Measurements from ENCODE around the gene MYCBP2.
"Not testable (repeated sequence)": the region's sequence is repeated elsewhere in the genome, so short reads cannot be mapped to it uniquely, and the experiment has no call there.

MYCBP2 gene

DNA sequence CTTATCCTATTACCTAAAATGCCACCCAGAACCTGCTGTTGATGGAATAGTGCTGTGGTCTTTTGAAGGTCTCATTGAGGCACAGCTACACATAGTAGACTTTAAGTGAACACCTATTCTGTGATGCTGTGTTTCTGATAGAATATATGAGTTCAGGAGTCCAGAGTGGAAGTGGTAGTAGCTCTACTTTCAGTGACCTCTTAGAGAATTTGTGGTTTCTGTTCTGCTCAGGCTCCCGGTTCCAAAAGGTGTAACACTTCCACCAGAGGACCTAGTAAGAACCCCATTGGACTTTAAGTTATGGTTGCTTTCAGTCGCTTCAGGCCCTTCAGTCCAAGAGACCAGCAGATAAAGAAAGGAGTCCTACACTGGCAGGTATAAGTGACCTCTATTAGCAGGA, 11.4 kb upstream of the MYCBP2 start:
- DNase-seq, result no peak

DNA sequence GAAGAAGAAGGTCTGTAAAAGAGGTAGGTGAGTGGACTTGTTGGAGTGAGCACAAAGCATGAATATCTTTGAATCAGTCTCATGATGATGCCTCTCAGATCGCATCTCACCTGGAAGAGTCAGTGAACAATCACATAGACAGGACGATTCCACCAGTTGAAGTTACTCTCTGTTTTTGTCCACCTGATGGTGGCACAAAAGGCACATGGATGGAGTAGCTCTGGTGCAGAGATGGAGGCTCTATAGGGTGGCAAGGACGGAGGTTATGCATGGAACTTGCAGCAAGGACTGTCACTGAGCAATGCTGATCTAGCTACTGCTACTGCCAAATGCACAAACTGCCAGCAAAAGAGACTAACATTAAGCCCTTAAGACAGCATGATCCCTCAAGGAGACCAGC, 10.3 kb upstream of the MYCBP2 start:
- no peak for DNase-seq

- no peak for DNase-seq
Measured at GRCh38 chr13:77335543-77335942, 8.6 kb upstream of the MYCBP2 start.

GRCh38 chr13:77333594-77333993, 6.7 kb upstream of the MYCBP2 start:
- DNase-seq, result no peak

- DNase-seq, result no peak
Measured at GRCh38 chr13:77331421-77331820, 4.5 kb upstream of the MYCBP2 start.

DNA sequence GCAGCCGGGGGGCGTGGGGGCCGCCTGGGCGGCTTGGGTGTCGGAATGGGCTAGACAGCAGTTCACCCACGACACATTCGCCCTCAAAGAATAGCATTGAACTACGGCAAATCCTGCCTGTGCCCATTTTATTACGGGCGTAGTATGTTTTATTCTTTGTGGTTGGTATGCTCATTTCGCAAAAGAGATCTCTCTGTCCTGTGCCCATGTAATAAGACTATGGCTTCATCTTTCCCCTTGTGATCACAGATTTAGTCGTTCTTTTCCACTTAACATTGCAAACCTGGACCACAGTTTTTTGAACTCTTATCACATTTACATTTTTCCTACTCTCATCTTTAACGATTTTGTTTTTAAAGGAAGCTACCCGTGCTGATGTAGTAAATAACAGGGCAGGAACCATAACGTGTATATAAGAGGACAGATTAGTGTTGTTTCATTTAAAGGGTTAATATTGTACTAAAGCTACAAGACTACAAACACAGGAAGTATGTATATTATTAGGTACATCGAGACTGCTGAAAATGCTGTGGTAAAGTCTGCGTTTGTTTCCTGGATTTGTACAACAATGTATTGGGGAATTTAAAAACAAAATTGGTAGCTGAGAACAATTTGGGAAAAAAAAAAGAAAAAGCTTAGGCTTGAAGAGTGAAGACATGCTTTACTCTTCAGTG, 3.2 kb upstream of the MYCBP2 start:
- DNase-seq, result no peak

DNA sequence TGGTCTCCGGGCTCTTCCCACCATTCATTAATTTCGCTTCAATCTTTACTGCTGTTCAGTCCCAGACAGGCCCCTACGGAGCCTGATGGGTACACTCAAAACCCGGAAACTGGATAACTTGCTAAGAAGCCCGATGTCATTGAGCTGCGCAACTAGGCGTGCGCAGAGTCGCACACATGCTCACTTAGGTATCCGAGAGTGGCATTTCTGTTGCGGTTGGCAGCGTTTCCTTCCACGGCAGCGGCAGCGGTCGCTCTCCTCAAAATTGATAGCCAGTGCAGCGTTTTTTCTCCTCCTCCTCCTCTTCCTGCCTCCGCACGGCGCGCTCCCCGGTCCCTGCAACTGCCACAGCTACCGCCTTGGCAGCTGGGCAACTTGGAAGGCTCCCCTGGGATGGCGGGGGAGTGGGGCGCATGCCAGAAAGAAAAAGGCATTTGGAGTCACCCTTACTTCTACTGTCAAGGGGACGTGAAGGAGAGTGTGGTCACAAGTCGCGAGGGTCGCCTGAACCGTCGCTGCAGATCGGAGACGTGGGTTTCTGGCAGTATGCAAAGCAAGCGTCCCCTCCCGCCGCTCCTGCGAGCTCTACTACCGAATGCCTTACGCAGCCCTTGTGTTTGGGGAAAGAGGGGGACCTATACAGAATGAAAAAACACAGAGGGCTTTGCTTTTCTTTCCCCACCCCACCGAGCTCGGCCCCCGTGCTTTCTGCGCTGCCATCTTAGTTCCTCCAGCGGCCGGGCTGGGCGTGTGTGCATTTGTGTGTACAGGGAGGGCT, 2.4 kb upstream of the MYCBP2 start:
- DNase-seq, result peak; percentile 61

DNA sequence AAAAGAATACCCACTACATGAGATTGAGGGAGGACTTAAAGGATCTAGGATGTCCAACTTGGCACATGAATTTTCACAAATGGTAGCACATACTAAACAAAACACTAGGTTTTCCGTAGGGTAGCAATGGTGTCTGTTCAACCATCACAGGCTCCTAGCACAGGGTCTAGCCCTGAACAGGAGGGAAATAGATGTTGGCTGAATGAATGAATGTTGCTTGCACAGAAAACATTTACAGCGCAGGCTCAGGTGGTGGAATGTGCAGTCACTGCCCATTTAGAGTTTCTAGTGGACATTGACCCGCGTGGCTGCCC, 1.9 kb upstream of the MYCBP2 start:
- no peak for DNase-seq

DNA sequence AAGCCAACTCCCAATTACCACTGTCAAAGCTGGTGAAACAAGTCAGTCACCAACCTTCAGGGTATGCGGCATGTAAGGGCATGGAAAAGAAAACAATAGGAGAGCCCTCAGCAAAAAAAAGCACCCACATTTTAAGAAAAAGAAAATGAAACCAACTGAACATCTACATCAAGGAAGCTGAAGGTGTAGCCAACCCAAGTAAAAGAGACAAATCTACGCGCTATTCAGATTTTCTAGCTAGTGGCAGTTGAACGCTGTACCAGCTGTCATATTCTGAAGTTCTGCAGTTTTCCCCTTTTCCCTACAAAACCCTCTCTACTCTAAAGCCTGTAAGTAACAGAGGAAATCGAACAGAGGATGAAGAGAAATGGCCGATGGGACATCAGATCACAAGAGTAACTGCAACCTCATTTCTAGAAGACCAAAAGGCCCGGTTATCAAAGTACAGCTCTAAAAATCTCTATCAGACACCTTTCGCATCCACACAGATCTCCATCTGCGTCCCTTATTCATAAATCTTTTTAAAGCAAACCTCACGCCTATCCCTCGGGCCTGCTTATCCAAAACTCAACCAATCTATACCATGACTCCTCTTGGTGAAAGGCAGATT, 1.4 kb downstream of the MYCBP2 start:
- DNase-seq, result no peak

DNA sequence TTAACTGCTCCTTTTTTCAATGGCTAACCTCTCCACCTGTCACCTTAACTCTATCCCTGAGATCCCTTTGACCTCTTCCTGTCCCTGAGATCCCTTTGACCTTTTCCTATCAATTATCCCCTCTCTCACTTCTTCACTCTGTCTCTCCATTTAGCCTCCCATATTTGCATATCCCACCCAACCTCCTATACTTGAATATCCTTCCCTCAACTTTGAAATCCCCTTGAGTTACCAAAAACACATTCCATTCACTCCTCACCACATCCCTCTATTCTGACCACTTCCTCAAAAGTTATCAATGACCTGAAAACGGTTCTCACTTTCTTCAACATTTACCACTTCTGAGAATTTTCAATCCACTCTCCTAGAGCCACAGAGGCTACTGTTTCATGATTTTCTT, 3.0 kb downstream of the MYCBP2 start:
- DNase-seq, result no peak

GRCh38 chr13:77319536-77319935, 7.4 kb downstream of the MYCBP2 start:
- DNase-seq, result no peak

GRCh38 chr13:77318741-77319140, 8.2 kb downstream of the MYCBP2 start:
- DNase-seq, result no peak

DNA sequence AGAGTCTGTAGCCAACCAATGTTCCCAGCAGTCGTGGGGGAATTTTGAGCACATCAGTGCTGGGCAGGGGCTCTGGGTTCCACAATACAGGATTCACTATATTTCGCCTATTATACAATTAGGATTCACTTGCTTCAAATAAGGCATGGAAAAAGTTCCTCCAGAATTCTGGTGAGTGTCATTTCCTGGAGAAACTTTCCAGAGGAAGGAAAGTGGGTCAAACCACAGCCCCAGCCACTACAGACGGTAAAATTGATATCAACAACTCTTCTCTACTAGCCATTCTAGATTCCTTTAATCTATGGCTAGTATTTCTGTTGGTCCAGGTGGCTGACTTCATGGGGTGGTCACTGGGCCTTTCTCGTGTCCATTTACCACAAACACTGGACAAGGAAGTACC, 10.5 kb downstream of the MYCBP2 start:
- no peak for DNase-seq

GRCh38 chr13:77315509-77315908, 11.4 kb downstream of the MYCBP2 start:
- not testable (repeated sequence) for DNase-seq

GRCh38 chr13:77313923-77314322, 13.0 kb downstream of the MYCBP2 start:
- DNase-seq, result no peak

DNA sequence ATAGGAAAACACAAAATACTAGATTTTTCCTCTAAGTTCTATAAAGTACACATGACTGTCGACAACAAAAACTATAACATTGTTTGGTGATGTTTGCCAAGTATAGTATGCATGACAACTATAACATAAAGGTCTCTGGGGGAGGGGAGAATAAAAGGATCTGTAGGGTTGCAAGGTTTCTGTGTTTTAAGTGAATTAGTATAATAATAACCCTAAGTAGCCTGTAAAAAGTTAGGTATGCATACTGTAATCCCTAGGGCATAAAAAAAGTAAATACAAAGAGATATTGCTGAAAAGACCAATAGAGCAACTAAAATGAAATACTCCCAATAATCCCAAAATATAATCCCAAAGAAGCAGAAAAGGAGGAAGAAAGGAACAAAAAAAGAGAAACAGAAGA, 14.6 kb downstream of the MYCBP2 start:
- DNase-seq, result no peak

GRCh38 chr13:77310579-77311279, 16.2 kb downstream of the MYCBP2 start:
- no peak for DNase-seq

DNA sequence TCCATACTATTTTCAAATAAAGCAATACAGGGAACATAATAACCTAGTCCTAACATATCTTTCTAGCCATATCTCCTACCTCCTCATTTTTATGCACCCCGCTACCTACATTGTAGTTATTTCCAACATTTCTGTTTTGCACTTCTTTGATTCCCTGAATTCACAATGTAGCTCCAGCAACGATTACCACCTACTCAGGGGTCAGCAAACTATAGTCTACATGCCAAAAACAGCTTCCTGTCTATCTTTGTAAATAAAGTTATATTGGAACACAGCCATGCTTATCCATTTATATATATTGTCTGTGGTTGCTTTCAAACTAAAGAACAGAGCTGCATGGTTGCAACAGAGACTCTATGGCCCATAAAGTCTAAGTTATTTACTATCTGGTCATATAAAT, 16.7 kb downstream of the MYCBP2 start:
- no peak for DNase-seq

- no peak for DNase-seq
Measured at GRCh38 chr13:77309254-77309653, 17.6 kb downstream of the MYCBP2 start.

- DNase-seq, result no peak
Measured at GRCh38 chr13:77306458-77306857, 20.4 kb downstream of the MYCBP2 start.

GRCh38 chr13:77305266-77305665, 21.6 kb downstream of the MYCBP2 start:
- no peak for DNase-seq

DNA sequence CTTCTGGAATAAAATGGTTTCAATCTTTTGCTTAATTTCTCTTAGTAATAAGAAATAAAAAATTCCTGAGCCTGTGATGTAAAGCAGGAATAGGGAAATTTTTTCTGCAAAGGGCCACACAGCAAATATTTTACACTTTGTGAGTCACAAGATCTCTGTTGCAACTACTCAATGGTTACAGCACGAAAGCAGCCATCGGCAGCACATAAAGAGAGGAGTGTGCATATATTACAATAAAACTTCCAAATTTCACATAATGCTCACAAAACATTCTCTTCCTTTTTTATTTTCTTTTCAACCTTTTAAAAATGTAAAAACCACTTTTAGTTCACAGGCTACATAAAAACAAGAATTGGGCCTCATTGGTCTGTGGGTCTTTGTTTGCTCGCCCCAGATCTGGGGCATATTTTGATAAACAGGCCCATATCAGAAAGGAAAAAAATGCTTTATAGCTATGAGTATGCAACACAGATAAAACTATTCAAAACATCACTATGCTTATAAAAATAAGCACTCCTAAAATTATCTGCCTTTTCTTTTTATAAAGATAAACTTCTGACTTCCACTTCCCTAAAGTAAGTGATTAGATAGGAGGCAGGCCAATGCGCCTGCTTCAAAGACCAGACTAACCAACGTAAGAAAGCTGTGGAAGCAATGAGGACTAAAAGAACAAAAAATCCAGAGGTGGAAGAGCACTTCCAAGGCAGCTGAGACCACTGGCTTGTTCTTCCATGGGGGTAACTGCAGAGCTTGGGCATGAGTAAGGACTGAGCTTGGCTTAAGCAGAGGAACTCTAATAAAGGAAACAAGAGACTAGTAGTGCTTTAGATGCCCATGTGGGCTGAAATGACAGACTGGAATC, 26.5 kb downstream of the MYCBP2 start:
- no peak for DNase-seq

- DNase-seq, result no peak
Measured at GRCh38 chr13:77299587-77299986, 27.3 kb downstream of the MYCBP2 start.
